K562 (cell line): ENCODE data around the gene NACC1. TPM values are rescaled to one million over a fixed set of nuclear protein-coding genes. Genes with fewer than 3 reads are reported as not detected.

Experiments
- CBFB ChIP-seq: sonication (generic); formaldehyde crosslinking; IDR thresholded peaks from 2 replicates; pipeline ENCODE4 v1.4.0; 2020; ENCODE audit warnings: mild to moderate bottlenecking, missing genetic modification reagents
- ETV1 ChIP-seq: fragments of 450-650 bp; conservative IDR thresholded peaks from 2 replicates; pipeline ENCODE4 v1.6.1; 2016; ENCODE audit warnings: missing genetic modification characterization, control low read depth, low read depth, missing compliant biosample characterization
- FOXJ2 ChIP-seq: fragments of 200-800 bp; sonication (Bioruptor generic); IDR thresholded peaks from 2 replicates; pipeline ENCODE4 v1.6.1; 2016; ENCODE audit warnings: missing genetic modification characterization, missing compliant biosample characterization
- HLTF ChIP-seq: fragments of 450-650 bp; IDR thresholded peaks from 2 replicates; pipeline ENCODE4 v1.6.1; 2016
- MCM5 ChIP-seq: fragments of 450-650 bp; IDR thresholded peaks from 2 replicates; pipeline ENCODE4 v1.6.1; 2016; ENCODE audit warnings: low read depth
- NCOA6 ChIP-seq: fragments of 450-650 bp; IDR thresholded peaks from 2 replicates; pipeline ENCODE4 v1.6.1; 2017; ENCODE audit warnings: mild to moderate bottlenecking
- PCBP1 ChIP-seq: fragments of 200-400 bp; formaldehyde crosslinking; IDR thresholded peaks from 2 replicates; pipeline ENCODE4 v1.6.1; 2018; ENCODE audit warnings: mild to moderate bottlenecking, low read depth, low read length; ENCODE audit not compliant: poor library complexity, severe bottlenecking
- PHB ChIP-seq: fragments of 250-450 bp; sonication (Bioruptor Pico); IDR thresholded peaks from 2 replicates; pipeline ENCODE4 v1.5.0; 2021
- POU5F1 ChIP-seq: fragments of 150-350 bp; IDR thresholded peaks from 2 replicates; pipeline ENCODE4 v1.6.1; 2014; ENCODE audit warnings: borderline replicate concordance, low read length, low read depth, mild to moderate bottlenecking; ENCODE audit not compliant: partially characterized antibody
- SAFB2 ChIP-seq: fragments of 200-400 bp; formaldehyde crosslinking; IDR thresholded peaks from 2 replicates; pipeline ENCODE4 v1.6.1; 2018; ENCODE audit warnings: borderline replicate concordance, low read length, low read depth, moderate library complexity; ENCODE audit not compliant: severe bottlenecking
- SREBF1 ChIP-seq: fragments of 150-350 bp; IDR thresholded peaks from 2 replicates; pipeline ENCODE4 v1.6.1; 2014; ENCODE audit warnings: antibody characterized with exemption, low read depth, low read length, borderline replicate concordance
- TSC22D4 ChIP-seq: fragments of 450-650 bp; IDR thresholded peaks from 2 replicates; pipeline ENCODE4 v1.6.1; 2016; ENCODE audit warnings: missing genetic modification characterization, missing biosample characterization, control low read depth
- ZBTB26 ChIP-seq: fragments of 450-650 bp; formaldehyde crosslinking; IDR thresholded peaks from 2 replicates; pipeline ENCODE4 v1.4.0; 2022; ENCODE audit warnings: missing genetic modification characterization
- ZBTB49 ChIP-seq: sonication (generic); formaldehyde crosslinking; IDR thresholded peaks from 2 replicates; pipeline ENCODE4 v1.8.0; 2022; ENCODE audit warnings: missing genetic modification reagents, mild to moderate bottlenecking, borderline replicate concordance
- ZFP1 ChIP-seq: fragments of 450-650 bp; formaldehyde crosslinking; IDR thresholded peaks from 2 replicates; pipeline ENCODE4 v1.4.0; 2020; ENCODE audit warnings: mild to moderate bottlenecking, mixed read lengths
- polyA plus RNA-seq, 8 experiments: library from polyadenylated mRNA; depleted of rRNA in 4 of 8; stranded (reverse) in 5 of 8; unstranded in 3 of 8; fragments of >200 nt; fragmentation: Nextera tagmentation in 2 of 8; fragmentation: Illumina TruSeq in 1 of 8; extraction: Ambion mirVana in 2 of 8; extraction: Trizol in 1 of 8; gene quantifications; 2 replicates each; pipeline versions ENCODE4 v1.2.1 to v1.2.3, GENCODE V29; 2011 to 2014; ENCODE audit warnings: inconsistent platforms in 1 of 8, missing spikeins in 1 of 8
- total RNA-seq, 7 experiments: library from RNA; depleted of rRNA in 6 of 7; stranded (reverse); fragments of >200 nt in 6 of 7; fragmentation: Illumina TruSeq in 2 of 7; extraction: Trizol in 2 of 7; gene quantifications; 2 replicates each; pipeline versions ENCODE4 v1.2.1 to v1.2.3, GENCODE V29; 2011 to 2021; ENCODE audit warnings: low replicate concordance in 1 of 7
- TF ChIP-seq, protein P1 (sequence below), 2 experiments: fragments of 450-650 bp; formaldehyde crosslinking in 1 of 2; IDR thresholded peaks; 2 replicates each; pipeline versions ENCODE4 v1.4.0 to v1.6.1; 2014 to 2020; ENCODE audit warnings: mild to moderate bottlenecking in 2 of 2, borderline replicate concordance in 1 of 2, low read depth in 1 of 2

Gene NACC1
- total and polyA plus RNA-seq, 9 of the 15 experiments (the other 6 are each of a cell fraction or from before 2014, with no cell fraction given): 0.04 to 96.6 (median 25.8) TPM

- TF ChIP-seq, protein P1, sequence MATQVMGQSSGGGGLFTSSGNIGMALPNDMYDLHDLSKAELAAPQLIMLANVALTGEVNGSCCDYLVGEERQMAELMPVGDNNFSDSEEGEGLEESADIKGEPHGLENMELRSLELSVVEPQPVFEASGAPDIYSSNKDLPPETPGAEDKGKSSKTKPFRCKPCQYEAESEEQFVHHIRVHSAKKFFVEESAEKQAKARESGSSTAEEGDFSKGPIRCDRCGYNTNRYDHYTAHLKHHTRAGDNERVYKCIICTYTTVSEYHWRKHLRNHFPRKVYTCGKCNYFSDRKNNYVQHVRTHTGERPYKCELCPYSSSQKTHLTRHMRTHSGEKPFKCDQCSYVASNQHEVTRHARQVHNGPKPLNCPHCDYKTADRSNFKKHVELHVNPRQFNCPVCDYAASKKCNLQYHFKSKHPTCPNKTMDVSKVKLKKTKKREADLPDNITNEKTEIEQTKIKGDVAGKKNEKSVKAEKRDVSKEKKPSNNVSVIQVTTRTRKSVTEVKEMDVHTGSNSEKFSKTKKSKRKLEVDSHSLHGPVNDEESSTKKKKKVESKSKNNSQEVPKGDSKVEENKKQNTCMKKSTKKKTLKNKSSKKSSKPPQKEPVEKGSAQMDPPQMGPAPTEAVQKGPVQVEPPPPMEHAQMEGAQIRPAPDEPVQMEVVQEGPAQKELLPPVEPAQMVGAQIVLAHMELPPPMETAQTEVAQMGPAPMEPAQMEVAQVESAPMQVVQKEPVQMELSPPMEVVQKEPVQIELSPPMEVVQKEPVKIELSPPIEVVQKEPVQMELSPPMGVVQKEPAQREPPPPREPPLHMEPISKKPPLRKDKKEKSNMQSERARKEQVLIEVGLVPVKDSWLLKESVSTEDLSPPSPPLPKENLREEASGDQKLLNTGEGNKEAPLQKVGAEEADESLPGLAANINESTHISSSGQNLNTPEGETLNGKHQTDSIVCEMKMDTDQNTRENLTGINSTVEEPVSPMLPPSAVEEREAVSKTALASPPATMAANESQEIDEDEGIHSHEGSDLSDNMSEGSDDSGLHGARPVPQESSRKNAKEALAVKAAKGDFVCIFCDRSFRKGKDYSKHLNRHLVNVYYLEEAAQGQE (IDR thresholded peaks at IDR 0.05; ENCODE audit: borderline replicate concordance): peak; percentile 41; the same call in 1 of the 2 replicates
- TF ChIP-seq, protein P1 (CRISPR knock-in tag; IDR thresholded peaks at IDR 0.05; ENCODE audit: low read depth): 0 out of 2 replicates have a peak, but pooled peaks have one; percentile 26
- TF ChIP-seq SAFB2 (no peak), ETV1 (tag) (peak; percentile 91), PHB (CRISPR knock-in tag) (no peak), FOXJ2 (tag) (no peak), TSC22D4 (tag) (no peak), ZBTB49 (no peak; the same call in 1 of the 2 replicates), ZFP1 (CRISPR knock-in tag) (no peak), ZBTB26 (CRISPR knock-in tag) (no peak), NCOA6 (no peak), CBFB (no peak), MCM5 (no peak), SREBF1 (0 out of 2 replicates have a peak, but pooled peaks have one; percentile 17), HLTF (peak; percentile 49; the same call in 1 of the 2 replicates), POU5F1 (no peak), PCBP1 (no peak)
Measured at GRCh38 chr19:13150187-13150930, 32.3 kb downstream of the NACC1 start, which contains the start of the genes IER2 and STX10 (continued).
